Stimulated activated CD8-positive, alpha-beta memory T cell treated with anti-CD3 and anti-CD28 coated beads, Interleukin-15, amount 100 ng/mL, for 48 hours (primary cell): ENCODE measurements around the gene RHBDF1.
A peak's percentile ranks its signal among the peaks of the same experiment; 100 is the strongest.

Experiments used
- DNase-seq, 2 donors: peaks; one replicate each; pipeline ENCODE4 v3.0.0-alpha.2; 2020; ENCODE audit warnings: low read depth in 2 of 2

Gene RHBDF1

GRCh38 chr16:74747-75334 lies 2.4 kb upstream of the RHBDF1 start:
- no peak for DNase-seq

GRCh38 chr16:74051-74746 lies 1.8 kb upstream of the RHBDF1 start:
- no peak for DNase-seq

GRCh38 chr16:71540-72401 lies 660 bp downstream of the RHBDF1 start:
- no peak for DNase-seq

- DNase-seq, result no peak
Measured at GRCh38 chr16:71210-71539, 1.3 kb downstream of the RHBDF1 start.

- DNase-seq, result no peak
Measured at GRCh38 chr16:69181-69580, 3.2 kb downstream of the RHBDF1 start.

- no peak for DNase-seq
Measured at GRCh38 chr16:67884-68789, 4.3 kb downstream of the RHBDF1 start.

GRCh38 chr16:67183-67791 lies 5.1 kb downstream of the RHBDF1 start:
- DNase-seq, result no peak

GRCh38 chr16:66309-67182 lies 5.9 kb downstream of the RHBDF1 start:
- no peak for DNase-seq

- peak; percentile 77 to 81 for DNase-seq
Measured at GRCh38 chr16:65745-66144, 6.7 kb downstream of the RHBDF1 start.

GRCh38 chr16:64914-65255 lies 7.5 kb downstream of the RHBDF1 start:
- DNase-seq, result no peak

- DNase-seq, result no peak
Measured at GRCh38 chr16:63998-64913, 8.2 kb downstream of the RHBDF1 start.

GRCh38 chr16:63466-63865 lies 9.0 kb downstream of the RHBDF1 start:
- DNase-seq, result no peak

GRCh38 chr16:62968-63391 lies 9.5 kb downstream of the RHBDF1 start:
- DNase-seq, result no peak

GRCh38 chr16:62283-62967 lies 10.0 kb downstream of the RHBDF1 start:
- no peak for DNase-seq

- no peak for DNase-seq
Measured at GRCh38 chr16:61879-62281, 10.6 kb downstream of the RHBDF1 start.

GRCh38 chr16:60929-61878 lies 11.2 kb downstream of the RHBDF1 start:
- DNase-seq, result no peak

GRCh38 chr16:60166-60565 lies 12.3 kb downstream of the RHBDF1 start:
- no peak for DNase-seq
